IPS-18a (cell line): ENCODE measurements around the gene BEAN1.

Experiments used
- H3K27ac ChIP-seq: one replicate; pipeline ENCODE4 v1.5.1; 2013; ENCODE audit warnings: low read length
- H3K27me3 ChIP-seq: one replicate; pipeline ENCODE4 v1.6.1; 2013; ENCODE audit warnings: mild to moderate bottlenecking, low read length; ENCODE audit not compliant: control insufficient read depth, insufficient read depth
- H3K36me3 ChIP-seq: one replicate; pipeline ENCODE4 v1.6.1; 2013; ENCODE audit warnings: low read depth, low read length; ENCODE audit not compliant: control insufficient read depth
- H3K4me1 ChIP-seq: one replicate; pipeline ENCODE4 v1.6.1; 2013; ENCODE audit warnings: low read depth, low read length; ENCODE audit not compliant: control insufficient read depth
- H3K4me3 ChIP-seq: one replicate; pipeline ENCODE4 v1.5.1; 2013; ENCODE audit warnings: low read length
- H3K9ac ChIP-seq: one replicate; pipeline ENCODE4 v1.6.1; 2013; ENCODE audit warnings: mild to moderate bottlenecking, low read length, moderate library complexity
- H3K9me3 ChIP-seq: one replicate; pipeline ENCODE4 v1.6.1; 2013; ENCODE audit warnings: low read depth, low read length; ENCODE audit not compliant: control insufficient read depth

BEAN1 gene

GRCh38 chr16:66386629-66387622 lies 40.2 kb upstream of the BEAN1 start:
- Histone ChIP-seq H3K9me3 (no peaks in the 10 kb centered on the region), H3K4me1 (peaks cover 9% of the 10 kb centered on the region), H3K9ac (no peak overlapping the region), H3K27me3 (no peaks in the 10 kb centered on the region), H3K4me3 (no peak overlapping the region), H3K27ac (no peak overlapping the region), H3K36me3 (no peaks in the 10 kb centered on the region)

GRCh38 chr16:66387817-66388332 lies 39.2 kb upstream of the BEAN1 start:
- Histone ChIP-seq H3K9ac (no peak overlapping the region), H3K36me3 (no peaks in the 10 kb centered on the region), H3K27ac (no peak overlapping the region), H3K27me3 (no peaks in the 10 kb centered on the region), H3K4me3 (no peak overlapping the region), H3K9me3 (no peaks in the 10 kb centered on the region), H3K4me1 (peaks cover 3% of the 10 kb centered on the region)

GRCh38 chr16:66388350-66389139 lies 38.5 kb upstream of the BEAN1 start:
- H3K4me3 ChIP-seq = no peak overlapping the region
- no peaks in the 10 kb centered on the region for H3K27me3 ChIP-seq
- no peaks in the 10 kb centered on the region for H3K4me1 ChIP-seq
- H3K9ac ChIP-seq = no peak overlapping the region
- H3K27ac ChIP-seq = no peak overlapping the region
- no peaks in the 10 kb centered on the region for H3K36me3 ChIP-seq
- H3K9me3 ChIP-seq = no peaks in the 10 kb centered on the region

GRCh38 chr16:66389256-66390176 lies 37.6 kb upstream of the BEAN1 start:
- Histone ChIP-seq H3K9me3 (no peaks in the 10 kb centered on the region), H3K27ac (no peak overlapping the region), H3K4me3 (no peak overlapping the region)

GRCh38 chr16:66390346-66391108 lies 36.6 kb upstream of the BEAN1 start:
- Histone ChIP-seq H3K27ac (no peak overlapping the region), H3K27me3 (no peaks in the 10 kb centered on the region), H3K9me3 (no peaks in the 10 kb centered on the region), H3K36me3 (no peaks in the 10 kb centered on the region), H3K9ac (no peak overlapping the region), H3K4me1 (no peaks in the 10 kb centered on the region), H3K4me3 (no peak overlapping the region)

More at GRCh38 chr16:66389256-66390176, 37.6 kb upstream of the BEAN1 start:
- Histone ChIP-seq H3K9ac (no peak overlapping the region), H3K4me1 (no peaks in the 10 kb centered on the region), H3K36me3 (no peaks in the 10 kb centered on the region), H3K27me3 (no peaks in the 10 kb centered on the region)

- Histone ChIP-seq H3K4me1 (no peaks in the 10 kb centered on the region), H3K9ac (no peak overlapping the region), H3K27me3 (no peaks in the 10 kb centered on the region), H3K27ac (no peak overlapping the region), H3K9me3 (no peaks in the 10 kb centered on the region), H3K36me3 (no peaks in the 10 kb centered on the region), H3K4me3 (no peak overlapping the region)
These were observed 35.1 kb upstream of the BEAN1 start for GRCh38 chr16:66391726-66392670.

- H3K27me3 ChIP-seq = no peaks in the 10 kb centered on the region
- no peaks in the 10 kb centered on the region for H3K9me3 ChIP-seq
These were observed 31.1 kb upstream of the BEAN1 start for GRCh38 chr16:66395806-66396555.

GRCh38 chr16:66397736-66398433 lies 29.2 kb upstream of the BEAN1 start:
- Histone ChIP-seq H3K9me3 (no peaks in the 10 kb centered on the region), H3K9ac (no peak overlapping the region), H3K36me3 (no peaks in the 10 kb centered on the region), H3K27ac (no peak overlapping the region), H3K4me1 (peaks cover 3% of the 10 kb centered on the region), H3K27me3 (no peaks in the 10 kb centered on the region), H3K4me3 (no peak overlapping the region)

More at GRCh38 chr16:66395806-66396555, 31.1 kb upstream of the BEAN1 start:
- H3K4me3 ChIP-seq = no peak overlapping the region
- H3K9ac ChIP-seq = no peak overlapping the region
- H3K4me1 ChIP-seq = peaks cover 3% of the 10 kb centered on the region
- H3K27ac ChIP-seq = no peak overlapping the region
- H3K36me3 ChIP-seq = no peaks in the 10 kb centered on the region

GRCh38 chr16:66399031-66399430 lies 28.1 kb upstream of the BEAN1 start:
- Histone ChIP-seq H3K9ac (no peak overlapping the region), H3K36me3 (no peaks in the 10 kb centered on the region), H3K4me1 (peaks cover 3% of the 10 kb centered on the region), H3K27me3 (no peaks in the 10 kb centered on the region), H3K4me3 (no peak overlapping the region), H3K9me3 (no peaks in the 10 kb centered on the region), H3K27ac (no peak overlapping the region)
